Measurements from ENCODE around the gene NUP98. TPM values are rescaled to one million over a fixed set of nuclear protein-coding genes. Genes with fewer than 3 reads are reported as not detected.

The NUP98 gene
- total and polyA plus RNA-seq, 11 donors: 13.2 to 77.9 (median 45.3) TPM

DNA sequence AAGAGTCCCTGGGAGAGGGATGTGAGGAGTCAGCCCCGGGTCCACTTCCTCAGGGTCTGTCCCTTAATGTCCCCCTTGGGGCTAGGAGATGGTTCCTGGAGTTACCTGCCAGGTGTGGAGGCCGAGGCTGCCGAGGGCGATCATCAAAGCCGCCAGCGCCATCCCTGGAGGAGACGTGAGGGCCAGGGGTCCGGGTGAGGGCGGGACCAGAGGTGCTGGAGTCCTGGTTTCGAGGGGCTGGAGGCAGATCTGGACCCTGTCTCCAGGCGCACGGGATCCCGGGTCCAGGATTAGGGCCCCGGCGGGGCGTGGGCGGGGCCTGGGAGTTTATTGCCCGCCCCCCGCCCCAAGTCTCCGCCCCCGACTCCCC lies 155.7 kb downstream of the NUP98 start, which contains the start of gene ART5:
ART5 (minus strand) TSS at position 292 of the 370 bp plus-strand sequence; CDS start at position 162, 130 bp downstream.
- TF ChIP-seq, protein P1, sequence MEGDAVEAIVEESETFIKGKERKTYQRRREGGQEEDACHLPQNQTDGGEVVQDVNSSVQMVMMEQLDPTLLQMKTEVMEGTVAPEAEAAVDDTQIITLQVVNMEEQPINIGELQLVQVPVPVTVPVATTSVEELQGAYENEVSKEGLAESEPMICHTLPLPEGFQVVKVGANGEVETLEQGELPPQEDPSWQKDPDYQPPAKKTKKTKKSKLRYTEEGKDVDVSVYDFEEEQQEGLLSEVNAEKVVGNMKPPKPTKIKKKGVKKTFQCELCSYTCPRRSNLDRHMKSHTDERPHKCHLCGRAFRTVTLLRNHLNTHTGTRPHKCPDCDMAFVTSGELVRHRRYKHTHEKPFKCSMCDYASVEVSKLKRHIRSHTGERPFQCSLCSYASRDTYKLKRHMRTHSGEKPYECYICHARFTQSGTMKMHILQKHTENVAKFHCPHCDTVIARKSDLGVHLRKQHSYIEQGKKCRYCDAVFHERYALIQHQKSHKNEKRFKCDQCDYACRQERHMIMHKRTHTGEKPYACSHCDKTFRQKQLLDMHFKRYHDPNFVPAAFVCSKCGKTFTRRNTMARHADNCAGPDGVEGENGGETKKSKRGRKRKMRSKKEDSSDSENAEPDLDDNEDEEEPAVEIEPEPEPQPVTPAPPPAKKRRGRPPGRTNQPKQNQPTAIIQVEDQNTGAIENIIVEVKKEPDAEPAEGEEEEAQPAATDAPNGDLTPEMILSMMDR (IDR thresholded peaks at IDR 0.05): no peak
- TF ChIP-seq POLR2A (IDR thresholded peaks at IDR 0.05): no peak
- peaks cover 0 to 31% (median 15%) of the 10 kb centered on the region in 12 donors for H3K4me1 ChIP-seq
- peaks cover 0 to 17% (median 0%) of the 10 kb centered on the region in 9 donors for H3K27me3 ChIP-seq
- H3K9me3 ChIP-seq: no peaks in the 10 kb centered on the region
- intact Hi-C loops (cut with DNase I): no loop called here
- 11 to 31% (median 14%) methylated on average over 6 to 21 of the region's 21 CpGs for WGBS, 4 donors
- DNase-seq (no peak), ATAC-seq (no peak)
- H3K4me3 ChIP-seq: peak within 1 kb of the TSS; percentile 22 to 70 (median 60)
- H3K36me3 ChIP-seq: no peaks in the 10 kb centered on the region
- H3K27ac ChIP-seq: peak within 1 kb of the TSS in 11 of 12 donors; percentile 19 to 80 (median 72)

DNA sequence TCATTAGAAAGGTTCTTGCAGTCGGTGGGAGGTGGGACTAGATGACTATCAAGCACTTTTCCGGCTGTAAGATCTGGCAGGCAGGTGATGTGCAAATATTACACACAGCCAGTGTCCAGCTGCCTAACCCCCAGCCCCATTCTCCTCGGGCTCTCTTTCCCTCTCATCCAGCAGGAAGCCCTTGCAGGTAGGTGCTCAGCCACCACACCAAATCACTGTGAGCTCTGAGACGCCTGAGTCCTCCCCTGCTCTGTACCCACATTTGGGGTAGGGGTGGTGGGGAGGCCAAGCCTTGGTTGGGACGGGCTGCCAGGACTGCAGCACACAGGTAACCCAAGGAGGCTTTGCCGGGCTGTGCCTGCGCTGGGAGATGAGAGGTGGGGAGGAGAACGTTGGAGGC lies 156.2 kb downstream of the NUP98 start:
- Histone ChIP-seq H3K4me1 (peaks cover 0 to 31% (median 15%) of the 10 kb centered on the region in 12 donors), H3K36me3 (no peaks in the 10 kb centered on the region), H3K27me3 (peaks cover 0 to 17% (median 0%) of the 10 kb centered on the region in 9 donors), H3K9me3 (no peaks in the 10 kb centered on the region), H3K4me3 (no peak overlapping the region), H3K27ac (no peak overlapping the region)
- TF ChIP-seq, protein P1 (IDR thresholded peaks at IDR 0.05): no peak
- 56 to 64% (median 59%) methylated on average over 8 of the region's 8 CpGs for WGBS, 4 donors
- DNase-seq: no peak
- intact Hi-C loops (cut with DNase I): no loop called here
- no peak for ATAC-seq

DNA sequence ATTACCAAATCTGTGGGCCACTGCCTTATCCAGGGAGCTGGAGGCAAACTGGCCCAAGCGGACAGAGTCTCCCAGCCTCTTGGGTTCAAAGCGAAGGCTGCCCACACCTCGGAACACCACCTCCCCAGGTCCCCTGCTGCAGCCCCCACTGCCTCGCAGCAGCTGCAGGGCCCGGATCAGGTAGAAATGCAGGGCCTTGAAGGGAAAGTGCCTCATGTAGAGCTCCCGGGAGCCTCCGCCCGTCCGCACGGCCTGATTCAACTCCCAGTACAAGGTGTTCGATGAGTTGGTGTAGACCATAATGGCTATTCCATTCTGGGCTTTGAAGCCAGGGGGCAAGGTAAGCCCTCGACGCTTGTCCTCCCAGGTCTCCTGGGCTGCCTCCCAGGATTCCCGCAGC lies 157.5 kb downstream of the NUP98 start:
- TF ChIP-seq, protein P1 (IDR thresholded peaks at IDR 0.05): no peak
- TF ChIP-seq POLR2A (IDR thresholded peaks at IDR 0.05): no peak
- Histone ChIP-seq H3K9me3 (no peaks in the 10 kb centered on the region), H3K36me3 (no peaks in the 10 kb centered on the region), H3K27ac (no peak overlapping the region), H3K4me3 (no peak overlapping the region), H3K27me3 (peaks cover 0 to 17% (median 0%) of the 10 kb centered on the region in 9 donors), H3K4me1 (peaks cover 0 to 24% (median 11%) of the 10 kb centered on the region in 12 donors)
- intact Hi-C loops (cut with DNase I): no loop called here
- no peak for ATAC-seq
- no peak for DNase-seq
- WGBS, 4 donors: 84 to 96% (median 94%) methylated on average over 5 to 14 of the region's 14 CpGs

DNA sequence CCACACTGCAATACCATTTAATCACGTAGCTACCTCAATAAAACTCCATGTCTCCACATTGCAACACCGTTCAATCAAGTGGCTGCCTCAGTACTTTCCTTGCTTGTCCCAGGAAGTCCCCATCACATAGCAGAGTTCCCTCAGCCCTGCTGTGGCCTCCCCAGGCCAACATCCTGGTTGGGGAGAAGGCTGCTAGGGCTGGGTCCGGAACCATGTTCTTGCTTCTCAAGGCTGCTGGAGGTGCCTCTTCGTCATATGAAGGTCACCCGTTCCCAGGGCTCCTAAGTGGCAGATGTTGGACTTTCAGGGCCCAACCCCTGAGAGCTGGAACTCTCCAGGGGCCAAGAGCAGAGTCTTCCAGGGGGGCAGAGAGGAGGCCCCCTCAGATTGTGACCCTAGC lies 158.8 kb downstream of the NUP98 start:
- no peaks in the 10 kb centered on the region for H3K36me3 ChIP-seq
- TF ChIP-seq, protein P1 (IDR thresholded peaks at IDR 0.05): no peak
- no peak for TF ChIP-seq POLR2A (IDR thresholded peaks at IDR 0.05)
- H3K9me3 ChIP-seq: no peaks in the 10 kb centered on the region
- H3K27me3 ChIP-seq: peaks cover 0 to 15% (median 0%) of the 10 kb centered on the region in 9 donors
- no peak overlapping the region for H3K27ac ChIP-seq
- DNase-seq: no peak
- no peak overlapping the region for H3K4me3 ChIP-seq
- 83 to 90% (median 87%) methylated on average over 4 to 5 of the region's 5 CpGs for WGBS, 4 donors
- peaks cover 0 to 15% (median 9%) of the 10 kb centered on the region in 12 donors for H3K4me1 ChIP-seq
- ATAC-seq: no peak
- intact Hi-C loops (cut with DNase I): no loop called here

Measured in heart left ventricle (tissue), 16 donors.